ENCODE data around the gene ACAP2.
"Not testable (repeated sequence)": the region's sequence is repeated elsewhere in the genome, so short reads cannot be mapped to it uniquely, and the experiment has no call there.

ACAP2 gene

GRCh38 chr3:195247086-195247862 lies 195.5 kb downstream of the ACAP2 start:
- no peak for DNase-seq (ENCODE audit: low read depth, low spot score)

GRCh38 chr3:195246581-195246995 lies 196.2 kb downstream of the ACAP2 start:
- no peak for DNase-seq (ENCODE audit: low read depth, low spot score)

GRCh38 chr3:195245531-195245951 lies 197.3 kb downstream of the ACAP2 start:
- DNase-seq (ENCODE audit: low read depth, low spot score) = no peak

- DNase-seq (ENCODE audit: low read depth, low spot score) = no peak
Observed at GRCh38 chr3:195241592-195242355, 201.0 kb downstream of the ACAP2 start.

- DNase-seq (ENCODE audit: low read depth, low spot score) = no peak
Observed at GRCh38 chr3:195240939-195241338, 201.9 kb downstream of the ACAP2 start.

- DNase-seq (ENCODE audit: low read depth, low spot score) = no peak
Observed at GRCh38 chr3:195240171-195240701, 202.6 kb downstream of the ACAP2 start.

- DNase-seq (ENCODE audit: low read depth, low spot score) = no peak
Observed at GRCh38 chr3:195239121-195239520, 203.7 kb downstream of the ACAP2 start.

GRCh38 chr3:195238586-195239118 lies 204.2 kb downstream of the ACAP2 start:
- DNase-seq (ENCODE audit: low read depth, low spot score) = no peak

GRCh38 chr3:195238081-195238571 lies 204.7 kb downstream of the ACAP2 start:
- DNase-seq (ENCODE audit: low read depth, low spot score) = no peak

GRCh38 chr3:195236801-195237570 lies 205.8 kb downstream of the ACAP2 start:
- no peak for DNase-seq (ENCODE audit: low read depth, low spot score)

GRCh38 chr3:195236076-195236798 lies 206.6 kb downstream of the ACAP2 start:
- DNase-seq (ENCODE audit: low read depth, low spot score) = no peak

- no peak for DNase-seq (ENCODE audit: low read depth, low spot score)
Observed at GRCh38 chr3:195230244-195230643, 212.6 kb downstream of the ACAP2 start.

- DNase-seq (ENCODE audit: low read depth, low spot score) = not testable (repeated sequence)
Observed at GRCh38 chr3:195228886-195229285, 213.9 kb downstream of the ACAP2 start.

GRCh38 chr3:195227871-195228270 lies 214.9 kb downstream of the ACAP2 start:
- no peak for DNase-seq (ENCODE audit: low read depth, low spot score)

GRCh38 chr3:195226900-195227447 lies 215.8 kb downstream of the ACAP2 start:
- no peak for DNase-seq (ENCODE audit: low read depth, low spot score)

GRCh38 chr3:195226445-195226844 lies 216.4 kb downstream of the ACAP2 start:
- no peak for DNase-seq (ENCODE audit: low read depth, low spot score)

- no peak for DNase-seq (ENCODE audit: low read depth, low spot score)
Observed at GRCh38 chr3:195224980-195225580, 217.7 kb downstream of the ACAP2 start.

Data from brain pericyte (primary cell).